ENCODE data around the gene YTHDF1. TPM values are rescaled to one million over a fixed set of nuclear protein-coding genes. Genes with fewer than 3 reads are reported as not detected.
A peak's percentile ranks its signal among the peaks of the same experiment; 100 is the strongest.

YTHDF1 gene
- total and polyA plus RNA-seq, 2 donors (not counting 1 experiment from before 2014, with no cell fraction given), result 25.3 to 40.5 TPM

DNA sequence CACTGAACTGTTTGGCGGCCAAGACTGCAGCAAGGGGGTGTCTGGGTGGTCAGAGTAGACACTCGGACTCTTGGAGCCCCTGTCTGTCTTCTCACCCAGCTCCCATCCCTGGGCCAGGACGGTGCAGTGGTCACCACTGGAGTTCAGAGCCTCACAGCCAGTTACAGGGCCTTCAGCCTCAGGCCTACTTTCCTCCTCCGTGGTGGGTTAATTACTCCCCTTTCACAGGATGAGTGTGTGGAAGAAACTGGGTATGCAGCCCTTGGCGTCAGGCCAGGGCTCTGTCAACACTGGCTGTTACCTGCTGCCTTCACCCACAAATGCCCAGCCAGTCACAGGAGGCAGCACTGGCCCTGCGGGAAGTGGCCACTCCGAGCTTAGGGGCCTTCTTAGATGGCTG, 1.8 kb upstream of the YTHDF1 start:
- H3K9me3 ChIP-seq (ENCODE audit: control extremely low read depth in 1 of 3, control insufficient read depth in 2 of 3, insufficient read depth in 1 of 3, low read length in 2 of 3), result no peaks in the 10 kb centered on the region
- H3K79me2 ChIP-seq (ENCODE audit: control insufficient read depth, insufficient read depth, low read length), result peaks cover 35% of the 10 kb centered on the region
- Mint-ChIP-seq H3K9me3 (ENCODE audit: insufficient read depth) (no peaks in the 10 kb centered on the region), H3K4me3 (no peak overlapping the region), H3K27ac (peak overlapping the region; percentile 59), H3K4me1 (peaks cover 28% of the 10 kb centered on the region), H3K27me3 (peaks cover 8% of the 10 kb centered on the region)
- TF ChIP-seq, protein P1, sequence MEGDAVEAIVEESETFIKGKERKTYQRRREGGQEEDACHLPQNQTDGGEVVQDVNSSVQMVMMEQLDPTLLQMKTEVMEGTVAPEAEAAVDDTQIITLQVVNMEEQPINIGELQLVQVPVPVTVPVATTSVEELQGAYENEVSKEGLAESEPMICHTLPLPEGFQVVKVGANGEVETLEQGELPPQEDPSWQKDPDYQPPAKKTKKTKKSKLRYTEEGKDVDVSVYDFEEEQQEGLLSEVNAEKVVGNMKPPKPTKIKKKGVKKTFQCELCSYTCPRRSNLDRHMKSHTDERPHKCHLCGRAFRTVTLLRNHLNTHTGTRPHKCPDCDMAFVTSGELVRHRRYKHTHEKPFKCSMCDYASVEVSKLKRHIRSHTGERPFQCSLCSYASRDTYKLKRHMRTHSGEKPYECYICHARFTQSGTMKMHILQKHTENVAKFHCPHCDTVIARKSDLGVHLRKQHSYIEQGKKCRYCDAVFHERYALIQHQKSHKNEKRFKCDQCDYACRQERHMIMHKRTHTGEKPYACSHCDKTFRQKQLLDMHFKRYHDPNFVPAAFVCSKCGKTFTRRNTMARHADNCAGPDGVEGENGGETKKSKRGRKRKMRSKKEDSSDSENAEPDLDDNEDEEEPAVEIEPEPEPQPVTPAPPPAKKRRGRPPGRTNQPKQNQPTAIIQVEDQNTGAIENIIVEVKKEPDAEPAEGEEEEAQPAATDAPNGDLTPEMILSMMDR (IDR thresholded peaks at IDR 0.05), result no peak
- no peak for TF ChIP-seq EZH2 (IDR thresholded peaks at IDR 0.05; ENCODE audit: borderline replicate concordance, insufficient read depth, low read depth, low read length, poor library complexity, severe bottlenecking)
- H3K9ac ChIP-seq (ENCODE audit: low read length), result no peak overlapping the region
- H3K27me3 ChIP-seq (replicated peaks in 1 of 4; ENCODE audit: control extremely low read depth in 1 of 4, control insufficient read depth in 3 of 4, insufficient read depth in 4 of 4, low read length in 3 of 4), result peaks cover 0 to 7% (median 0%) of the 10 kb centered on the region in 4 experiments
- peaks cover 16 to 23% of the 10 kb centered on the region in 2 donors for H3K4me1 ChIP-seq (ENCODE audit: control insufficient read depth in 2 of 2, insufficient read depth in 2 of 2, low read length in 2 of 2)
- no peak overlapping the region for H3K4me2 ChIP-seq (replicated peaks; ENCODE audit: low read depth, low read length, poor library complexity, severe bottlenecking)
- H3K4me3 ChIP-seq (ENCODE audit: control extremely low read depth in 1 of 5, extremely low read depth in 1 of 5, insufficient read depth in 1 of 5, low read depth in 2 of 5, low read length in 4 of 5), result no peak overlapping the region
- no peak overlapping the region for H2AFZ ChIP-seq (ENCODE audit: insufficient read depth, low read depth, low read length, poor library complexity, severe bottlenecking)
- H3K36me3 ChIP-seq (replicated peaks in 1 of 2; ENCODE audit: control extremely low read depth in 1 of 2, control insufficient read depth in 1 of 2, extremely low read depth in 1 of 2, insufficient read depth in 2 of 2, low read length in 1 of 2), result peaks cover 0 to 14% of the 10 kb centered on the region in 2 experiments
- H3K27ac ChIP-seq (ENCODE audit: low read length in 2 of 2), result no peak overlapping the region
- no peak for ATAC-seq (ENCODE audit: low read depth)
- CTCF ChIA-PET, result no interaction called here
- H4K20me1 ChIP-seq (ENCODE audit: control insufficient read depth, insufficient read depth, low read length, poor library complexity, severe bottlenecking), result peaks cover 19% of the 10 kb centered on the region
- intact Hi-C loops (cut with micrococcal nuclease), result loop anchor here (5.0 kb wide), 1 partner anchor 290 kb away; the partner anchor contains the start of gene DIDO1
- POLR2A ChIA-PET, result no interaction called here
- 94% methylated on average over 5 of the region's 7 CpGs for WGBS (ENCODE audit: insufficient coverage)
- DNase-seq, result no peak

DNA sequence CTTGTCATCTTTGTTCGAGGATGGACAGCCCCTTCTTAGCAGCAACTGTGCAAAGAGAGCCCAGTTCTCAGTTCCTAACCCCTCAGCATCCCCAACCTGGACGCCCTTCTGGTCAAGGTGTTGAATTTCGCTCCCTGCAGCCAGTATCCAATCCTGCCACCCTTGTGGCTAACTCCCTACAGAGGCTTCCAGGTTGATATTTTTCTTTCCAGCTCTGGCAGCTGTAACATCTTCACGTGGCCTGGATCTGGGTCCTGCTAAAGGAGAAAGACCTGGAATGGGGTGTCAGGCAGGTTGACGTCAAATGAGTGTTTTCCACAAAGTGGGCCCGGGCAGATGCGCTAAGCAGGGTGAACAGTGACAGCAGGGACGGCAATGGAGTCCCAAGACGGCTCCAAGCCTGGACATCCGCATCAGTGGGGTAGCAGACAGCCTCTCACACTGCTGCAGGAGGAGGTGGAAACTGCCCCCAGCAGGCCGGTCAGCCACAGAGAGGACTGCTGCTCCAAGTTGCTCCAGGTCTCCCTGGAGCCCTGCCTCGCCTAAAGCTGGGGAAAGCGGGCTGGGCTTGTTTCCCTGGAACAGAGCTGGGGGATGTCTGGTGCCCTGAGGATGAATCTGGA, 1.0 kb upstream of the YTHDF1 start:
- peaks cover 0 to 7% (median 0%) of the 10 kb centered on the region in 4 experiments for H3K27me3 ChIP-seq (replicated peaks in 1 of 4; ENCODE audit: control extremely low read depth in 1 of 4, control insufficient read depth in 3 of 4, insufficient read depth in 4 of 4, low read length in 3 of 4)
- ChIA-PET CTCF (no interaction called here), POLR2A (no interaction called here)
- H4K20me1 ChIP-seq (ENCODE audit: control insufficient read depth, insufficient read depth, low read length, poor library complexity, severe bottlenecking), result peaks cover 27% of the 10 kb centered on the region
- peak overlapping the region; percentile 85 for H3K4me2 ChIP-seq (replicated peaks; ENCODE audit: low read depth, low read length, poor library complexity, severe bottlenecking)
- peak overlapping the region in 4 of 5 experiments; percentile 57 to 67 (median 64) for H3K4me3 ChIP-seq (ENCODE audit: control extremely low read depth in 1 of 5, extremely low read depth in 1 of 5, insufficient read depth in 1 of 5, low read depth in 2 of 5, low read length in 4 of 5)
- peak overlapping the region; percentile 52 to 88 for H3K27ac ChIP-seq (ENCODE audit: low read length in 2 of 2)
- H2AFZ ChIP-seq (ENCODE audit: insufficient read depth, low read depth, low read length, poor library complexity, severe bottlenecking), result peak overlapping the region; percentile 75
- peaks cover 16 to 29% of the 10 kb centered on the region in 2 donors for H3K4me1 ChIP-seq (ENCODE audit: control insufficient read depth in 2 of 2, insufficient read depth in 2 of 2, low read length in 2 of 2)
- peaks cover 34% of the 10 kb centered on the region for H3K4me1 Mint-ChIP-seq
- TF ChIP-seq, protein P1 (IDR thresholded peaks at IDR 0.05), result no peak
- TF ChIP-seq EZH2 (IDR thresholded peaks at IDR 0.05; ENCODE audit: borderline replicate concordance, insufficient read depth, low read depth, low read length, poor library complexity, severe bottlenecking), result no peak
- no peaks in the 10 kb centered on the region for H3K9me3 ChIP-seq (ENCODE audit: control extremely low read depth in 1 of 3, control insufficient read depth in 2 of 3, insufficient read depth in 1 of 3, low read length in 2 of 3)
- no peak for ATAC-seq (ENCODE audit: low read depth)
- H3K27me3 Mint-ChIP-seq, result peaks cover 8% of the 10 kb centered on the region
- peaks cover 42% of the 10 kb centered on the region for H3K79me2 ChIP-seq (ENCODE audit: control insufficient read depth, insufficient read depth, low read length)
- H3K9me3 Mint-ChIP-seq (ENCODE audit: insufficient read depth), result no peaks in the 10 kb centered on the region
- peak overlapping the region; percentile 88 for H3K27ac Mint-ChIP-seq
- peak overlapping the region; percentile 71 for H3K9ac ChIP-seq (ENCODE audit: low read length)
- WGBS (ENCODE audit: insufficient coverage), result 92% methylated on average over 12 of the region's 13 CpGs
- H3K36me3 ChIP-seq (replicated peaks in 1 of 2; ENCODE audit: control extremely low read depth in 1 of 2, control insufficient read depth in 1 of 2, extremely low read depth in 1 of 2, insufficient read depth in 2 of 2, low read length in 1 of 2), result peaks cover 0 to 20% of the 10 kb centered on the region in 2 experiments
- no peak for DNase-seq
- H3K4me3 Mint-ChIP-seq, result peak overlapping the region; percentile 88
- intact Hi-C loops (cut with micrococcal nuclease), result loop anchor here (1.0 to 5.0 kb wide), 2 partner anchors 38 to 290 kb away; partner anchors contain the start of gene DIDO1
